GM12878 (cell line): ENCODE measurements around the gene AAGAB.

Experiments
- NR2C2 ChIP-seq: IDR thresholded peaks from 2 replicates; pipeline ENCODE4 v1.6.1; 2011; ENCODE audit warnings: borderline replicate concordance, low read depth; ENCODE audit not compliant: control insufficient read depth, insufficient read length
- POLR2A ChIP-seq: IDR thresholded peaks from 2 replicates; pipeline ENCODE4 v1.6.1; 2011; ENCODE audit warnings: low read depth, mild to moderate bottlenecking, low read length
- RCOR1 ChIP-seq: conservative IDR thresholded peaks from 2 replicates; pipeline ENCODE4 v1.6.1; 2012; ENCODE audit warnings: low read depth, low read length, improper control_type of control experiment
- TF ChIP-seq, protein P1 (sequence below): IDR thresholded peaks from 2 replicates; pipeline ENCODE4 v1.6.1; 2011; ENCODE audit warnings: mild to moderate bottlenecking, low read depth, low read length, moderate library complexity; ENCODE audit not compliant: insufficient replicate concordance
- TF ChIP-seq, protein P2 (sequence below), 3 experiments: IDR thresholded peaks in 2 of 3; conservative IDR thresholded peaks in 1 of 3; 2 replicates each; pipeline ENCODE4 v1.5.1; 2011; ENCODE audit warnings: low read depth in 3 of 3, low read length in 3 of 3, mild to moderate bottlenecking in 3 of 3, control low read depth in 2 of 3, moderate library complexity in 2 of 3, inconsistent platforms in 1 of 3, mixed read lengths in 1 of 3; ENCODE audit not compliant: control insufficient read depth in 2 of 3, insufficient read depth in 1 of 3; ENCODE audit errors: extremely low read depth in 1 of 3

DNA sequence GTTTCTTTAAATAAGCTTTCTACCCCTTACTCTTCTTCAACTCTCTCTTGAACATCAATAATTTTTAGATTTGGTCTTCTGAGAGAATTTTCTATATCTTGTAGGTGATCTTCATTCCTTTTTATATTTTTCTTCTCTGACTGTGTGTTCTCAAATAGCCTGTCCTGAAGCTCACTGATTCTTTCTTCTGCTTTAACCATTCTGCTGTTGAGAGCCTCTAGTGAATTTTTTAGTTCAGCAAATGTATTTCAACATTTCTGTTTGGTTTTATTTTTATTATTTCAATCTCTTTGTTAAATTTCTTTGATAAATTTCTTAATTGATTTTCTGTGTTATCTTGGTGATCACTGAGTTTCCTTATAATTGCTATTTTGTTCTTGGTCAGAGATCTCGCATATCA lies 19.8 kb upstream of the AAGAB start:
- TF ChIP-seq, protein P1, sequence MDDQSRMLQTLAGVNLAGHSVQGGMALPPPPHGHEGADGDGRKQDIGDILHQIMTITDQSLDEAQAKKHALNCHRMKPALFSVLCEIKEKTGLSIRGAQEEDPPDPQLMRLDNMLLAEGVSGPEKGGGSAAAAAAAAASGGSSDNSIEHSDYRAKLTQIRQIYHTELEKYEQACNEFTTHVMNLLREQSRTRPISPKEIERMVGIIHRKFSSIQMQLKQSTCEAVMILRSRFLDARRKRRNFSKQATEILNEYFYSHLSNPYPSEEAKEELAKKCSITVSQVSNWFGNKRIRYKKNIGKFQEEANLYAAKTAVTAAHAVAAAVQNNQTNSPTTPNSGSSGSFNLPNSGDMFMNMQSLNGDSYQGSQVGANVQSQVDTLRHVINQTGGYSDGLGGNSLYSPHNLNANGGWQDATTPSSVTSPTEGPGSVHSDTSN = no peak
- TF ChIP-seq POLR2A (no peak), NR2C2 (no peak), RCOR1 (no peak)
- TF ChIP-seq, protein P2, sequence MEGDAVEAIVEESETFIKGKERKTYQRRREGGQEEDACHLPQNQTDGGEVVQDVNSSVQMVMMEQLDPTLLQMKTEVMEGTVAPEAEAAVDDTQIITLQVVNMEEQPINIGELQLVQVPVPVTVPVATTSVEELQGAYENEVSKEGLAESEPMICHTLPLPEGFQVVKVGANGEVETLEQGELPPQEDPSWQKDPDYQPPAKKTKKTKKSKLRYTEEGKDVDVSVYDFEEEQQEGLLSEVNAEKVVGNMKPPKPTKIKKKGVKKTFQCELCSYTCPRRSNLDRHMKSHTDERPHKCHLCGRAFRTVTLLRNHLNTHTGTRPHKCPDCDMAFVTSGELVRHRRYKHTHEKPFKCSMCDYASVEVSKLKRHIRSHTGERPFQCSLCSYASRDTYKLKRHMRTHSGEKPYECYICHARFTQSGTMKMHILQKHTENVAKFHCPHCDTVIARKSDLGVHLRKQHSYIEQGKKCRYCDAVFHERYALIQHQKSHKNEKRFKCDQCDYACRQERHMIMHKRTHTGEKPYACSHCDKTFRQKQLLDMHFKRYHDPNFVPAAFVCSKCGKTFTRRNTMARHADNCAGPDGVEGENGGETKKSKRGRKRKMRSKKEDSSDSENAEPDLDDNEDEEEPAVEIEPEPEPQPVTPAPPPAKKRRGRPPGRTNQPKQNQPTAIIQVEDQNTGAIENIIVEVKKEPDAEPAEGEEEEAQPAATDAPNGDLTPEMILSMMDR (IDR thresholded peaks at IDR 0.05 in 2 of 3, conservative IDR thresholded peaks at IDR 0.05 in 1 of 3; ENCODE audit: control insufficient read depth in 2 of 3, extremely low read depth in 1 of 3, insufficient read depth in 1 of 3, low read depth in 3 of 3, low read length in 3 of 3) = no peak
